Hematopoietic multipotent progenitor cell (in vitro differentiated cells): ENCODE data around the gene SCYGR3. TPM values are rescaled to one million over a fixed set of nuclear protein-coding genes. Genes with fewer than 3 reads are reported as not detected.

Source experiments
- DNase-seq, 3 donors: peaks; one replicate each; pipeline ENCODE4 v3.0.0-alpha.2; 2011 to 2015; ENCODE audit warnings: low read depth in 2 of 3, low spot score in 2 of 3
- total RNA-seq: library from RNA; depleted of rRNA; stranded (reverse); fragments of >200 nt; gene quantifications from one replicate; pipeline ENCODE4 v1.2.3, GENCODE V29; 2012

Gene SCYGR3
- total RNA-seq, 1 donor, result not detected

GRCh38 chr2:227566012-227566411 is 48.6 kb downstream of the SCYGR3 start:
- DNase-seq, result no peak

GRCh38 chr2:227565080-227565479 is 49.6 kb downstream of the SCYGR3 start:
- no peak for DNase-seq

Other genes with a start within 250 kb of the SCYGR3 start
- gene TM4SF20, start 235.5 kb downstream of the SCYGR3 start, total RNA-seq, result not detected
- not detected for gene SCYGR1, start 226.9 kb downstream of the SCYGR3 start, total RNA-seq
- gene AGFG1, start 142.7 kb downstream of the SCYGR3 start, total RNA-seq, result 59.2 TPM
- gene SCYGR2, start 15.9 kb downstream of the SCYGR3 start, total RNA-seq, result not detected
- gene SCYGR4, start 2.7 kb upstream of the SCYGR3 start, total RNA-seq, result not detected
- not detected for gene SCYGR5, start 52.0 kb upstream of the SCYGR3 start, total RNA-seq
- gene SLC19A3, start 103.2 kb upstream of the SCYGR3 start, total RNA-seq, result not detected
- not detected for gene SCYGR6, start 109.9 kb upstream of the SCYGR3 start, total RNA-seq
- not detected for gene SCYGR7, start 113.5 kb upstream of the SCYGR3 start, total RNA-seq
- gene SCYGR8, start 131.1 kb upstream of the SCYGR3 start, total RNA-seq, result not detected
- gene CCL20, start 199.0 kb upstream of the SCYGR3 start, total RNA-seq, result not detected